Astrocyte (in vitro differentiated cells and primary cell): ENCODE data around the gene DGUOK.

Experiments
- EZH2 ChIP-seq: IDR thresholded peaks from 2 replicates; pipeline ENCODE4 v1.6.1; 2012; ENCODE audit warnings: mild to moderate bottlenecking, low read length, inconsistent platforms; ENCODE audit not compliant: insufficient read depth
- TF ChIP-seq, protein P1 (sequence below): IDR thresholded peaks from 2 replicates; pipeline ENCODE4 v1.5.1; 2011; ENCODE audit warnings: low read depth, mild to moderate bottlenecking, inconsistent platforms, low read length, moderate library complexity; ENCODE audit not compliant: insufficient read depth

- TF ChIP-seq, protein P1, sequence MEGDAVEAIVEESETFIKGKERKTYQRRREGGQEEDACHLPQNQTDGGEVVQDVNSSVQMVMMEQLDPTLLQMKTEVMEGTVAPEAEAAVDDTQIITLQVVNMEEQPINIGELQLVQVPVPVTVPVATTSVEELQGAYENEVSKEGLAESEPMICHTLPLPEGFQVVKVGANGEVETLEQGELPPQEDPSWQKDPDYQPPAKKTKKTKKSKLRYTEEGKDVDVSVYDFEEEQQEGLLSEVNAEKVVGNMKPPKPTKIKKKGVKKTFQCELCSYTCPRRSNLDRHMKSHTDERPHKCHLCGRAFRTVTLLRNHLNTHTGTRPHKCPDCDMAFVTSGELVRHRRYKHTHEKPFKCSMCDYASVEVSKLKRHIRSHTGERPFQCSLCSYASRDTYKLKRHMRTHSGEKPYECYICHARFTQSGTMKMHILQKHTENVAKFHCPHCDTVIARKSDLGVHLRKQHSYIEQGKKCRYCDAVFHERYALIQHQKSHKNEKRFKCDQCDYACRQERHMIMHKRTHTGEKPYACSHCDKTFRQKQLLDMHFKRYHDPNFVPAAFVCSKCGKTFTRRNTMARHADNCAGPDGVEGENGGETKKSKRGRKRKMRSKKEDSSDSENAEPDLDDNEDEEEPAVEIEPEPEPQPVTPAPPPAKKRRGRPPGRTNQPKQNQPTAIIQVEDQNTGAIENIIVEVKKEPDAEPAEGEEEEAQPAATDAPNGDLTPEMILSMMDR: no peak
- no peak for TF ChIP-seq EZH2
These were observed 5.1 kb upstream of the DGUOK start for GRCh38 chr2:73921581-73921980.
